ENCODE results near the gene NAV3. TPM values are rescaled to one million over a fixed set of nuclear protein-coding genes. Genes with fewer than 3 reads are reported as not detected.

NAV3 gene
- total RNA-seq, 3 donors from 2014 or later: 0.90 to 5.3 (median 2.5) TPM

GRCh38 chr12:78261901-78262300, 431.2 kb downstream of the NAV3 start:
- no peaks in the 10 kb centered on the region for H3K36me3 ChIP-seq (ENCODE audit: low read depth)
- DNase-seq: no peak
- no peak for ATAC-seq
- H3K4me3 ChIP-seq: no peak overlapping the region
- intact Hi-C loops (cut with DNase I, micrococcal nuclease): no loop called here
- no peak for TF ChIP-seq CTCF (IDR thresholded peaks at IDR 0.05)
- no peaks in the 10 kb centered on the region for H3K9me3 ChIP-seq
- H3K4me1 ChIP-seq (ENCODE audit: low read depth): no peaks in the 10 kb centered on the region
